K562 (cell line): Measurements from ENCODE around the gene ALKBH2. TPM values are rescaled to one million over a fixed set of nuclear protein-coding genes. Genes with fewer than 3 reads are reported as not detected.

Experiments used
- ATAC-seq: fragments of 200-7000 bp; cut with Tn5 transposase; 3 replicates; pipeline ENCODE4 v1.9.1; 2020; ENCODE audit warnings: moderate library complexity
- BruUV-seq: library from RNA; stranded (reverse); fragments of 400-500 nt; replicated peaks from 2 replicates; lab custom pipeline; 2021; lab: Mats Ljungman, UMichigan
- CTCF ChIA-PET: fragments of 300-600 bp; formaldehyde crosslinking; extraction: SDS; loops from one replicate; lab custom pipeline; 2021; ENCODE audit warnings: low intra/inter-chr PET ratio; lab: Yijun Ruan, JAX
- POLR2A ChIA-PET: fragments of 300-600, 350-650 bp; sonication (Branson Sonifier 250); formaldehyde crosslinking; extraction: SDS; loops from one replicate; lab custom pipeline; 2021; ENCODE audit warnings: antibody characterized with exemption, inconsistent platforms; lab: Yijun Ruan, JAX
- DNase-seq, 4 experiments: peaks; one replicate each; pipeline versions ENCODE4 v3.0.0 to v3.0.0-alpha.2; 2011 to 2018; ENCODE audit warnings: low spot score in 3 of 4, mixed read lengths in 3 of 4; ENCODE audit errors: extremely low read depth in 1 of 4
- FAIRE-seq: peaks from 2 replicates; lab custom pipeline; 2011; peaks lifted over from hg19 to GRCh38; lab: Jason Lieb, UNC
- H2AFZ ChIP-seq: 2 replicates; pipeline ENCODE4 v1.6.0; 2011; ENCODE audit warnings: low read depth, low read length, control low read depth, inconsistent platforms
- H3K27ac ChIP-seq: fragments of 200-600 bp; 3 replicates; pipeline ENCODE4 v1.8.0; 2011; ENCODE audit warnings: low read depth, mild to moderate bottlenecking, control low read depth, inconsistent platforms, low read length, moderate library complexity, mixed read lengths; ENCODE audit errors: extremely low read depth
- H3K27me3 ChIP-seq, 2 experiments: fragments of 300-600 bp in 1 of 2; 2 replicates in 1 of 2; 3 replicates in 1 of 2; pipeline versions ENCODE4 v1.6.0 to v1.8.0; 2011; ENCODE audit warnings: inconsistent platforms in 2 of 2, low read length in 2 of 2, mild to moderate bottlenecking in 1 of 2, mixed read lengths in 1 of 2, moderate library complexity in 1 of 2; ENCODE audit not compliant: control insufficient read depth in 2 of 2, insufficient read depth in 2 of 2
- H3K36me3 ChIP-seq: fragments of 300-600 bp; 3 replicates; pipeline ENCODE4 v1.8.0; 2011; ENCODE audit warnings: mild to moderate bottlenecking, low read length, inconsistent platforms; ENCODE audit not compliant: control insufficient read depth, insufficient read depth
- H3K4me1 ChIP-seq, 2 experiments: fragments of 200-600 bp in 1 of 2; replicated peaks in 1 of 2; 2 replicates in 1 of 2; 3 replicates in 1 of 2; pipeline versions ENCODE4 v1.5.1 to v1.8.0; 2011; ENCODE audit warnings: inconsistent platforms in 2 of 2, low read length in 2 of 2, mild to moderate bottlenecking in 1 of 2, mixed read lengths in 1 of 2, moderate library complexity in 1 of 2; ENCODE audit not compliant: control insufficient read depth in 2 of 2, insufficient read depth in 2 of 2
- H3K4me2 ChIP-seq: 2 replicates; pipeline ENCODE4 v1.6.1; 2011; ENCODE audit warnings: low read length, control low read depth, inconsistent platforms, mixed read lengths; ENCODE audit not compliant: insufficient read depth
- H3K4me3 ChIP-seq: fragments of 200-600 bp; sonication (generic), shearing (Covaris generic); 2 replicates; pipeline ENCODE4 v1.5.1; 2016; ENCODE audit warnings: control low read depth, inconsistent platforms
- H3K79me2 ChIP-seq: fragments of 200-600 bp; 3 replicates; pipeline ENCODE4 v1.8.0; 2011; ENCODE audit warnings: low read length, inconsistent platforms; ENCODE audit not compliant: control insufficient read depth, insufficient read depth
- H3K9ac ChIP-seq, 2 experiments: 2 replicates each; pipeline versions ENCODE4 v1.6.0 to v1.6.1; 2011; ENCODE audit warnings: low read depth in 2 of 2, low read length in 2 of 2, control low read depth in 1 of 2, inconsistent platforms in 1 of 2, mild to moderate bottlenecking in 1 of 2, mixed read lengths in 1 of 2; ENCODE audit not compliant: insufficient read depth in 1 of 2
- H3K9me1 ChIP-seq: one replicate; pipeline ENCODE4 v1.6.0; 2011; ENCODE audit warnings: inconsistent platforms, mild to moderate bottlenecking, low read length, moderate library complexity; ENCODE audit not compliant: control insufficient read depth, insufficient read depth
- H3K9me3 ChIP-seq: replicated peaks from 2 replicates; pipeline ENCODE4 v1.5.1; 2011; ENCODE audit warnings: low read depth, low read length, inconsistent platforms; ENCODE audit not compliant: control insufficient read depth, insufficient read depth
- H4K20me1 ChIP-seq: replicated peaks from 2 replicates; pipeline ENCODE4 v1.6.1; 2011; ENCODE audit warnings: low read length, inconsistent platforms, mixed read lengths; ENCODE audit not compliant: control insufficient read depth, insufficient read depth
- BCOR ChIP-seq: fragments of 450-650 bp; IDR thresholded peaks from 2 replicates; pipeline ENCODE4 v1.6.1; 2016
- DIDO1 ChIP-seq: fragments of 450-650 bp; IDR thresholded peaks from 2 replicates; pipeline ENCODE4 v1.6.1; 2016; ENCODE audit warnings: low read depth, missing biosample characterization, missing genetic modification characterization
- NELFE ChIP-seq: IDR thresholded peaks from 2 replicates; pipeline ENCODE4 v1.6.1; 2011; ENCODE audit warnings: mild to moderate bottlenecking; ENCODE audit not compliant: insufficient read depth, insufficient read length
- RBM25 ChIP-seq: fragments of 200-400 bp; formaldehyde crosslinking; IDR thresholded peaks from 2 replicates; pipeline ENCODE4 v1.6.1; 2018; ENCODE audit warnings: low read length, low read depth, moderate library complexity; ENCODE audit not compliant: severe bottlenecking
- SMARCC2 ChIP-seq: fragments of 450-650 bp; IDR thresholded peaks from 2 replicates; pipeline ENCODE4 v1.6.1; 2017; ENCODE audit warnings: antibody characterized with exemption, moderate library complexity, mild to moderate bottlenecking, low read depth
- SP1 ChIP-seq: sonication (generic); formaldehyde crosslinking; IDR thresholded peaks from 2 replicates; pipeline ENCODE4 v1.8.1; 2022; ENCODE audit warnings: mild to moderate bottlenecking, missing genetic modification reagents
- ZNF146 ChIP-seq: IDR thresholded peaks from one replicate; pipeline ENCODE4 v1.6.1; 2018; ENCODE audit warnings: missing compliant biosample characterization; ENCODE audit not compliant: unreplicated experiment
- WGBS: fragments of 100-300 bp; shearing (Covaris generic); methylation state at CpG from one replicate; pipeline ENCODE4 v1.1.6; 2016; ENCODE audit warnings: low coverage, mixed read lengths; ENCODE audit not compliant: insufficient coverage; ENCODE audit errors: missing lambda C conversion rate; 5-methylcytosine and 5-hydroxymethylcytosine counted together
- in situ Hi-C: fragments of 300-500 bp; cut with MboI; formaldehyde crosslinking; loops from 4 replicates; pipeline ENCODE4 v1.15.0; 2018; ENCODE audit warnings: inconsistent platforms, mixed read lengths
- intact Hi-C: fragments of 100-400 bp; cut with micrococcal nuclease; formaldehyde crosslinking; loops from 2 replicates; pipeline ENCODE4 v1.14.2; 2022
- polyA plus RNA-seq, 8 experiments: library from polyadenylated mRNA; depleted of rRNA in 4 of 8; stranded (reverse) in 5 of 8; unstranded in 3 of 8; fragments of >200 nt; fragmentation: Nextera tagmentation in 2 of 8; fragmentation: Illumina TruSeq in 1 of 8; extraction: Ambion mirVana in 2 of 8; extraction: Trizol in 1 of 8; gene quantifications; 2 replicates each; pipeline versions ENCODE4 v1.2.1 to v1.2.3, GENCODE V29; 2011 to 2014; ENCODE audit warnings: inconsistent platforms in 1 of 8, missing spikeins in 1 of 8
- total RNA-seq, 7 experiments: library from RNA; depleted of rRNA in 6 of 7; stranded (reverse); fragments of >200 nt in 6 of 7; fragmentation: Illumina TruSeq in 2 of 7; extraction: Trizol in 2 of 7; gene quantifications; 2 replicates each; pipeline versions ENCODE4 v1.2.1 to v1.2.3, GENCODE V29; 2011 to 2021; ENCODE audit warnings: low replicate concordance in 1 of 7

ALKBH2 gene
- total and polyA plus RNA-seq, 9 of the 15 experiments (the other 6 are each of a cell fraction or from before 2014, with no cell fraction given): 5.9 to 56.1 (median 41.9) TPM

GRCh38 chr12:109082751-109083150 is 10.5 kb downstream of the ALKBH2 start:
- H4K20me1 ChIP-seq: no peaks in the 10 kb centered on the region
- H3K36me3 ChIP-seq: peaks cover 34% of the 10 kb centered on the region; the same call in 1 of the 3 replicates
- FAIRE-seq: no peak
- no peak overlapping the region for H3K4me2 ChIP-seq
- in situ Hi-C loops (no loop called here), intact Hi-C loops (no loop called here)
- H3K4me1 ChIP-seq: no peaks in the 10 kb centered on the region
- no peaks in the 10 kb centered on the region for H3K79me2 ChIP-seq
- H3K27me3 ChIP-seq: no peaks in the 10 kb centered on the region
- H3K9me3 ChIP-seq: no peaks in the 10 kb centered on the region; the same call in 1 of the 2 replicates
- H3K9me1 ChIP-seq: no peaks in the 10 kb centered on the region
- ChIA-PET CTCF (no interaction called here), POLR2A (interaction anchor here (0.7 kb wide), 1 partner anchor 31 kb away, joined by 3 read pairs; the partner anchor contains the start of gene USP30)
- H3K4me3 ChIP-seq: no peak overlapping the region
- H3K9ac ChIP-seq: 0 out of 4 replicates have a peak overlapping the region, but pooled peaks of 1 of the 2 experiments have one; percentile 33
- ATAC-seq: no peak
- no peak overlapping the region for H2AFZ ChIP-seq
- DNase-seq: no peak
- WGBS: 77% methylated on average over 14 of the region's 14 CpGs
- no TSS peak for BruUV-seq
- H3K27ac ChIP-seq: no peak overlapping the region
- no peak for TF ChIP-seq DIDO1 (tag)
- TF ChIP-seq NELFE: no peak
- no peak for TF ChIP-seq SP1
- TF ChIP-seq SMARCC2: no peak

DNA sequence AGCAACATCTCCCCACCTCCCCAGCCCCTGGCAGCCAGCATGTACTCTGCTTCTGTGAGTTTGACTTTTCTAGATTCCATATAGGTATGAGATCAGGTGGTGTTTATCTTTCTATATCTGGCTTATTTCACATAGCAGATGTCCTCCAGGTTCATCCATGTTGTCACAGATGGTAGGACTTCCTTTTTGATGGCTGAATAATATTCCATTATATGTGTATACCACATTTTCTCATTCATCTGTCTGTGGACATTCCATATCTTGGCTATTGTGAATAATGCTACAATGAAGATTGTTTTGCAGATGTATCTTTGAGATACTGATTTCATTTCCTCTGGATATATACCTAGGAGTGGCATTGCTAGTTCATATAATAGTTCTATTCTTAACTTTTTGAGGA is 18.4 kb downstream of the ALKBH2 start:
- H4K20me1 ChIP-seq: no peaks in the 10 kb centered on the region
- CTCF ChIA-PET: no interaction called here
- in situ Hi-C loops: no loop called here

More for the DNA sequence above, 18.4 kb downstream of the ALKBH2 start:
- H3K9ac ChIP-seq: no peak overlapping the region
- no peak overlapping the region for H3K4me2 ChIP-seq
- ATAC-seq: no peak
- no peak overlapping the region for H2AFZ ChIP-seq
- H3K9me3 ChIP-seq: no peaks in the 10 kb centered on the region
- H3K9me1 ChIP-seq: no peaks in the 10 kb centered on the region
- DNase-seq: no peak
- no peaks in the 10 kb centered on the region for H3K79me2 ChIP-seq
- H3K4me3 ChIP-seq: no peak overlapping the region
- H3K36me3 ChIP-seq: peaks cover 21% of the 10 kb centered on the region; the same call in 1 of the 3 replicates
- TF ChIP-seq SP1 (no peak), BCOR (0 out of 2 replicates have a peak, but pooled peaks have one; percentile 8), RBM25 (peak; percentile 91), ZNF146 (CRISPR knock-in tag) (peak; percentile 91)
- POLR2A ChIA-PET: no interaction called here
- FAIRE-seq: no peak
- intact Hi-C loops: no loop called here
- H3K27ac ChIP-seq: no peak overlapping the region
- no peaks in the 10 kb centered on the region for H3K27me3 ChIP-seq
- no peaks in the 10 kb centered on the region for H3K4me1 ChIP-seq
- no TSS peak for BruUV-seq
